ENCODE data around the gene PEX26.

DNA sequence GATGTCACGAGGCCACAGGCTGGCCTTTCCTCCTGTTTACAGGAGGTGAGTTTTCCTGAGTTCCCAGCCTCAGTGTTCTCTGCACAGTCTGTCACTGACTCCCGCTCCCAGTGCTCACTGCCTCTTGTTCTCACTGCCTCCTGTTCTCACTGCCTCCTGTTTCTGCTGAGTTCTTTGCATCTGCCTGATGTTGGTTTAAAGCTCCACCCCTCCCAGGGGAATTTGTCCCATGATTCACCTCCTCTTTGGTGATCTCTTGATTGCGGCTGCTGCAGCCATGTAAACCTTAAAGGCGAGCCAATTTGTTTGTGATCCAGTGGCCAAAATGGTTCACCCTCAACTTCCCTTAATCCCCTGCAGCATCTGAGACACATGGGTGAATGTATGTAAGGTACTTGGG, 26.8 kb downstream of the PEX26 start:
- TF ChIP-seq, protein P1, sequence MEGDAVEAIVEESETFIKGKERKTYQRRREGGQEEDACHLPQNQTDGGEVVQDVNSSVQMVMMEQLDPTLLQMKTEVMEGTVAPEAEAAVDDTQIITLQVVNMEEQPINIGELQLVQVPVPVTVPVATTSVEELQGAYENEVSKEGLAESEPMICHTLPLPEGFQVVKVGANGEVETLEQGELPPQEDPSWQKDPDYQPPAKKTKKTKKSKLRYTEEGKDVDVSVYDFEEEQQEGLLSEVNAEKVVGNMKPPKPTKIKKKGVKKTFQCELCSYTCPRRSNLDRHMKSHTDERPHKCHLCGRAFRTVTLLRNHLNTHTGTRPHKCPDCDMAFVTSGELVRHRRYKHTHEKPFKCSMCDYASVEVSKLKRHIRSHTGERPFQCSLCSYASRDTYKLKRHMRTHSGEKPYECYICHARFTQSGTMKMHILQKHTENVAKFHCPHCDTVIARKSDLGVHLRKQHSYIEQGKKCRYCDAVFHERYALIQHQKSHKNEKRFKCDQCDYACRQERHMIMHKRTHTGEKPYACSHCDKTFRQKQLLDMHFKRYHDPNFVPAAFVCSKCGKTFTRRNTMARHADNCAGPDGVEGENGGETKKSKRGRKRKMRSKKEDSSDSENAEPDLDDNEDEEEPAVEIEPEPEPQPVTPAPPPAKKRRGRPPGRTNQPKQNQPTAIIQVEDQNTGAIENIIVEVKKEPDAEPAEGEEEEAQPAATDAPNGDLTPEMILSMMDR (conservative IDR thresholded peaks at IDR 0.05; ENCODE audit: low read length): no peak
- TF ChIP-seq EZH2phosphoT487 (IDR thresholded peaks at IDR 0.05; ENCODE audit: borderline replicate concordance, low read depth, low read length): no peak
